Lung (tissue), 12 donors: Measurements from ENCODE around the gene SMTN. TPM values are rescaled to one million over a fixed set of nuclear protein-coding genes. Genes with fewer than 3 reads are reported as not detected.
A peak's percentile ranks its signal among the peaks of the same experiment; 100 is the strongest.

Experiments
- ATAC-seq: fragments of 200-7000 bp; cut with Tn5 transposase; one replicate; pipeline ENCODE4 v1.9.1; 2020; ENCODE audit warnings: moderate number of reproducible peaks; ENCODE audit not compliant: insufficient read depth, low FRiP score
- DNase-seq, 3 donors: peaks; one replicate each; pipeline ENCODE4 v3.0.0-alpha.2; 2013 to 2017
- H3K27ac ChIP-seq, 2 donors: one replicate each; pipeline ENCODE4 v1.5.1; 2013; ENCODE audit warnings: mild to moderate bottlenecking in 2 of 2, moderate library complexity in 2 of 2, control low read depth in 1 of 2, inconsistent platforms in 1 of 2, low read depth in 1 of 2, low read length in 1 of 2
- H3K27me3 ChIP-seq, 3 donors: one replicate each; pipeline ENCODE4 v1.5.1; 2013; ENCODE audit warnings: low read length in 2 of 3; ENCODE audit not compliant: control insufficient read depth in 3 of 3, insufficient read depth in 3 of 3
- H3K36me3 ChIP-seq, 4 donors: one replicate each; pipeline ENCODE4 v1.5.1; 2013; ENCODE audit warnings: low read length in 4 of 4, mild to moderate bottlenecking in 1 of 4, moderate library complexity in 1 of 4; ENCODE audit not compliant: control insufficient read depth in 4 of 4, insufficient read depth in 4 of 4
- H3K4me1 ChIP-seq, 5 donors: one replicate each; pipeline ENCODE4 v1.5.1; 2013; ENCODE audit warnings: low read length in 5 of 5, mild to moderate bottlenecking in 2 of 5, moderate library complexity in 1 of 5; ENCODE audit not compliant: control insufficient read depth in 5 of 5, insufficient read depth in 5 of 5
- H3K4me3 ChIP-seq: one replicate; pipeline ENCODE4 v1.5.1; 2013; ENCODE audit warnings: mild to moderate bottlenecking, control low read depth, moderate library complexity
- H3K9ac ChIP-seq, 2 donors: one replicate each; pipeline ENCODE4 v1.5.1; 2013; ENCODE audit warnings: low read length in 2 of 2, control low read depth in 1 of 2; ENCODE audit not compliant: insufficient read depth in 1 of 2
- H3K9me3 ChIP-seq, 4 donors: one replicate each; pipeline ENCODE4 v1.5.1; 2013; ENCODE audit warnings: low read length in 3 of 4, mild to moderate bottlenecking in 1 of 4, moderate library complexity in 1 of 4; ENCODE audit not compliant: control insufficient read depth in 4 of 4, insufficient read depth in 3 of 4
- WGBS, 2 donors: extraction: QIAGEN DNeasy Blood & Tissue Kit; methylation state at CpG; one replicate each; pipeline ENCODE4 v1.1.7; 2013; 5-methylcytosine and 5-hydroxymethylcytosine counted together
- polyA plus RNA-seq, 2 donors: library from polyadenylated mRNA; stranded (reverse); fragments of 200-250 nt; gene quantifications; one replicate each; pipeline ENCODE4 v1.2.1, GENCODE V29; 2013
- total RNA-seq, 2 donors: library from RNA; depleted of rRNA in 1 of 2; stranded (reverse); fragments of >200 nt in 1 of 2; gene quantifications; one replicate each; pipeline ENCODE4 v1.2.1, GENCODE V29; 2014 to 2021
- TF ChIP-seq, protein P1 (sequence below): IDR thresholded peaks from 2 replicates; pipeline ENCODE4 v1.5.1; 2012; ENCODE audit warnings: mild to moderate bottlenecking; ENCODE audit errors: control extremely low read depth, extremely low read depth
- donor health status: control.
- donor health status: control.
- donor health status: Bipolar disorder and iron deficiency.
- donor health status: healthy.
- donor health status: DM: yes; HTN: yes; CAD: no.

SMTN gene
- total and polyA plus RNA-seq, 4 donors: 30.8 to 101 (median 64.7) TPM

DNA sequence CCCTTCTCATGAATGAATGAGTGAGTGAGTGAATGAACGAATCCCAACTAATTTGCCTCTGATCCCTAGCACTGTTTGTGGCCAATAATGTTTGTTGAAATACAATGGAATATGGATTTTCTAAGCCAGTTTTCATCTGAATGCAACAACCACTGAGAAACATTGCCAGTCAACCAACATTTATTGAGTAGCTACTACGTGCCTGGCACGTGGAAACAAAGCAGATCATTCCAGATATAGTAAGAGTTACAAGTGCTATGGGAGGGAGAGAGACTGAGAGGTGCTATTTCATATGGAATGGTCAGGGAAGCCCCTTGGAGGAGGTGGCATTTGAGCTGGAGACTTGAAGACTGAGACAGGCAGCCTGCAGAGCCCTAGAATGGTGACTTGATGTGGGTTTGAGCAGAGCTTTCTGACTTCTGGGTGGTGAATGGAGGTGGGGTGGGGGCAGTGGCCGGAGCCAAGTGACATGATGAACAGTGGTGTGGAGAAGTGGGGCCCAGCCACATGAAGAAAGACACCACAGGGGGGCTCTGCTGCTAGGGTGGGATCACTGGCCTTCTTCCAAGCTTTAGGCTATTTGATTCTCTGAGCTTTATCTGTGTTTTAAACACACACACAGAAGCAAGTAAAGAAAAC lies 35.1 kb upstream of the SMTN start:
- no peak for DNase-seq
- TF ChIP-seq, protein P1, sequence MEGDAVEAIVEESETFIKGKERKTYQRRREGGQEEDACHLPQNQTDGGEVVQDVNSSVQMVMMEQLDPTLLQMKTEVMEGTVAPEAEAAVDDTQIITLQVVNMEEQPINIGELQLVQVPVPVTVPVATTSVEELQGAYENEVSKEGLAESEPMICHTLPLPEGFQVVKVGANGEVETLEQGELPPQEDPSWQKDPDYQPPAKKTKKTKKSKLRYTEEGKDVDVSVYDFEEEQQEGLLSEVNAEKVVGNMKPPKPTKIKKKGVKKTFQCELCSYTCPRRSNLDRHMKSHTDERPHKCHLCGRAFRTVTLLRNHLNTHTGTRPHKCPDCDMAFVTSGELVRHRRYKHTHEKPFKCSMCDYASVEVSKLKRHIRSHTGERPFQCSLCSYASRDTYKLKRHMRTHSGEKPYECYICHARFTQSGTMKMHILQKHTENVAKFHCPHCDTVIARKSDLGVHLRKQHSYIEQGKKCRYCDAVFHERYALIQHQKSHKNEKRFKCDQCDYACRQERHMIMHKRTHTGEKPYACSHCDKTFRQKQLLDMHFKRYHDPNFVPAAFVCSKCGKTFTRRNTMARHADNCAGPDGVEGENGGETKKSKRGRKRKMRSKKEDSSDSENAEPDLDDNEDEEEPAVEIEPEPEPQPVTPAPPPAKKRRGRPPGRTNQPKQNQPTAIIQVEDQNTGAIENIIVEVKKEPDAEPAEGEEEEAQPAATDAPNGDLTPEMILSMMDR: no peak
- no peak overlapping the region for H3K4me3 ChIP-seq
- no peak overlapping the region for H3K9ac ChIP-seq
- no peaks in the 10 kb centered on the region for H3K27me3 ChIP-seq
- ATAC-seq: no peak
- 61 to 80% methylated on average over 4 of the region's 4 CpGs for WGBS, 2 donors
- H3K27ac ChIP-seq: peak overlapping the region; percentile 13 to 34
- H3K9me3 ChIP-seq: peaks cover 0 to 2% (median 0%) of the 10 kb centered on the region in 4 donors
- peaks cover 0 to 37% (median 6%) of the 10 kb centered on the region in 5 donors for H3K4me1 ChIP-seq
- H3K36me3 ChIP-seq: no peaks in the 10 kb centered on the region

DNA sequence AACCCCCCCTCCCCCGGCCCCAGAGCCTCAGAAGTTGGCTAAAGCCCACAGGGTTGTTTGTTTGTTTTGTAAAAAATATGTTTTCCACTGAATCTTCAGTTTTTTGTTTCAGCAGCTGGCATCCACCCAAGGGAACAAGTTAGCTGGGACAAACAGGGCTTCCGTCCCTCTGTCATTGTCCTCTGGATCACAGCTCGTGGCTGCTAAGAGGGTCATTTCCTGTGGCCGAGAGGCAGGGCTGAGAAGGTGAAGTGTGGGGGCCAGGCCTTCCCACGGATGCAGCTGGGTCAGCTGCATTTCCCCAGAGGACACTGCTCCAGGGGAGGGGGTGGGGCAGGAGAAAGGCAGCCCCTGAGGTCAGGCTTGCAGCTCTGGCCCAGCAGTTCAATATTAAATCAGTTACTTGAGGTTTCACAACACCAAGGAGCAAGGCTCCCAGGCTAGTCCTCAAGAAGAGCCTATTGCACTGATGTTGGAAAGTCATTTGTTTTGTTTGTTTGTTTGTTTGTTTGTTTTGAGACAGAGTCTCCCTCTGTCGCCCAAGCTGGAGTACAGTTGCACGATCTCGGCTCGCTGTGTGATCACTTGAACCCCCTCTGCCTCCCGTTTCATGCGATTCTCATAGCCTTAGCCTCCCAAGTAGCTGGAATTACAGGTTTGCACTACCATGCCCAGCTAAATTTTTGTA lies 34.4 kb upstream of the SMTN start:
- Histone ChIP-seq H3K36me3 (no peaks in the 10 kb centered on the region), H3K27ac (peak overlapping the region; percentile 66)
- WGBS, 2 donors: 51 to 62% methylated on average over 11 of the region's 11 CpGs

DNA sequence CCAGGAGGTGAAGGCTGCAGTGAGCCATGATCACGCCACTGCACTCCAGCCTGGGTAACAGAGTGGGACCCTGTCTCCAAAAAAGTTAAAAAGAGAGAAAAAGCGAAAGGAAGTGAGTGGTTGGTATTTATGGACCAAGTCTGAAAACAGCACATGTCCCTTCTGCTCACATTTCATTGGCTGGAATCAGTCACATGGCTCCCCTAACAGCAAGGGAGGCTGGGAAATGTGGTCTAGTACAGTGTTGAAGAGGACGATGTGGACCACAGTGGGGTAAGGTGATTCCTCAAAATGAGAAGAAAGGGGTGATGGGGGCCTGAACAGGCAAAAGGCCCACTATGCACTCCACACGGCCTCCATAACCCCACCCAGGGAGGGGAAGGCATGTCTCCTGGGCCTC lies 32.5 kb upstream of the SMTN start:
- no peaks in the 10 kb centered on the region for H3K36me3 ChIP-seq
- ATAC-seq: no peak
- H3K9me3 ChIP-seq: peaks cover 0 to 2% (median 0%) of the 10 kb centered on the region in 4 donors
- peaks cover 0 to 37% (median 6%) of the 10 kb centered on the region in 5 donors for H3K4me1 ChIP-seq
- peak overlapping the region in 1 of 2 donors; percentile 37 for H3K27ac ChIP-seq
- TF ChIP-seq, protein P1: no peak
- DNase-seq: no peak
- no peak overlapping the region for H3K4me3 ChIP-seq
- H3K9ac ChIP-seq: no peak overlapping the region
- 96 to 99% methylated on average over 4 of the region's 4 CpGs for WGBS, 2 donors
- no peaks in the 10 kb centered on the region for H3K27me3 ChIP-seq

More for the DNA sequence above, 34.4 kb upstream of the SMTN start:
- H3K27me3 ChIP-seq: no peaks in the 10 kb centered on the region
- no peak overlapping the region for H3K4me3 ChIP-seq
- peaks cover 0 to 37% (median 6%) of the 10 kb centered on the region in 5 donors for H3K4me1 ChIP-seq
- H3K9ac ChIP-seq: peak overlapping the region in 1 of 2 donors; percentile 47
- TF ChIP-seq, protein P1: no peak
- peaks cover 0 to 2% (median 0%) of the 10 kb centered on the region in 4 donors for H3K9me3 ChIP-seq
- ATAC-seq (peak; percentile 31), DNase-seq (peak; percentile 89 to 97 (median 97))
